NCI-H1105 (cell line): ENCODE measurements around the gene HSD3B1.
"Not testable (repeated sequence)": the region's sequence is repeated elsewhere in the genome, so short reads cannot be mapped to it uniquely, and the experiment has no call there.

Experiments used
- DNase-seq: peaks from one replicate; lab custom pipeline; 2025; lab: John Stamatoyannopoulos, UW

HSD3B1 gene

DNA sequence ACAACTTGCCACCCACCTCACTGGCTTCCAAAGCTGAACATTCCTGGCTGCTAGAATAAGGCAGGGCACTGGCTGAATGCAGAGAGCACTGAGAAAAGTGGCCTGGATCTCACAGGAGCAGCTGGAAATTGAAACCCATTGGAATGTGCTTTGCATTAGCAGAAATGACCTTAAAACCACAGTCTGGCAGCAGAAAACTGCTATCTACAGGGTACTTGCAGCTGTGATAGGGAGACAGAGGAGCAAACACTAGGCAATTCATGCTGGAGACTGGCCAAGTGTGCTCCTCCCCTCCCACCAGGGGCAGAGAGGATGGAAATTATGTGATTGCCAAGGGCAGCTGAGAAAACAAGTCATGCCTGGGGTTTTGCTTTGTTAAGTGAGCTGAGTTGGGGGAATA, 47.2 kb downstream of the HSD3B1 start:
- DNase-seq = peak; percentile 91

DNA sequence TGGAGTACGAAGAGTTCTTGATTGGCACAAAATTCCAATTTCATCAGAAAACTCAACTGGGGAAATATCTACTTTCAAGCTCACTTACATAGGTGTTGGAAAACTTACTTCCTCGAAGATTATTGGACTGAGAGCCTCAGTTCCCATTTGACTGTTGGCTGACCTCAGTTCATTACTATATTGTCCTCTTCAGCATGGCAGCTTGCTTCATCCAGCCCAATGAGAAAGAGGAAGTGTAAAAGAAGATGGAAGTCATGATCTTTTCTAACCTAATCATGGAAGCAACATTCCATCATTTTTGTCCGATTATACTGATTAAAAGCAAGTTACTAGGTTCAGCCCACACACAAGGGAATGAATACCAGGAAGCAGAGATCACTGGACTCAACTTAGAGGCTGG, 49.4 kb downstream of the HSD3B1 start:
- DNase-seq = no peak

DNA sequence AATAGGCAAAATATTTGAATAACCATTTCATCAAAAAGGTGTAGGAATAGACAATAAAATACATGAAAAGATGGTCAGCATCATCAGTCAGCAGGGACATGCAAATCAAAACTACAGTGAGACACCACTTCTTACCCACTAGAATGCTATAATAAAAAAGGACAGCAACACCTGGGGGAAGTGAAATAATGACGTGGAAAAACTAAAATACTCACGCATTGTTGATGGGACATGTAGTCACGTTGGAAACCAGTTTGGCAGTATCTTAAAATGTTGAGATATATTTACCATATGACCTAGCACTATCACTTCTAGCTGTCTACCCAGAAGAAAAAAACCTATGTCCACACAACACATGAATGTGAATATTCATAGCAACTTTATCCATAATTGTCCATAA, 53.4 kb downstream of the HSD3B1 start:
- DNase-seq = not testable (repeated sequence)

DNA sequence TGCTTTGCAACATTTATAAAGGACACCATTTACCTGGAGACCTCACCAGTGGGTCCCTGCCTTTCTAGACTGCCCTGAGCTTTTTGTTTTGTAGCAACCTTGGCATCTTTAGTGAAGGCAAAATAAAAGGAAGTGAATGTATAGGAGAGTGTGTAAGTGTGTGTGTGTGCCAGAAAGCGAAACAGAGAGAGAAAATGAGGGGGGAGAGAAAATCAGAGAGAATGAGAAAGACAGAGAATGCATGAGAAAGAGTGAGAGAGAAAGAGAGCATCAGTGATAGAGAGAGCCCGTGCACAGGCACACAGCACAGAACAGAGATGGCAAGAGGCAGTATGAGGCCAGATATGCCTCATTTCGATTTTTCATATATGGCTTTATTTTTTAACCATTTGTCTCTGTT, 57.5 kb downstream of the HSD3B1 start:
- DNase-seq = no peak
